Prostate gland (tissue), 2 donors: ENCODE results near the gene LTC4S.
"Not testable (repeated sequence)": the region's sequence is repeated elsewhere in the genome, so short reads cannot be mapped to it uniquely, and the experiment has no call there.

ENCODE experiments used
- POLR2A ChIP-seq: fragments of 450-650 bp; IDR thresholded peaks from one replicate; pipeline ENCODE4 v1.6.1; 2016; ENCODE audit warnings: antibody characterized with exemption, mild to moderate bottlenecking
- TF ChIP-seq, protein P1 (sequence below), 4 experiments: fragments of 200-600 bp in 2 of 4; fragments of 450-650 bp in 2 of 4; sonication (generic) in 2 of 4; IDR thresholded peaks; 1 replicate in 3 of 4; 2 replicates in 1 of 4; pipeline ENCODE4 v1.5.1; 2016 to 2019; ENCODE audit warnings: antibody characterized with exemption in 4 of 4, mild to moderate bottlenecking in 2 of 4, moderate library complexity in 2 of 4

DNA sequence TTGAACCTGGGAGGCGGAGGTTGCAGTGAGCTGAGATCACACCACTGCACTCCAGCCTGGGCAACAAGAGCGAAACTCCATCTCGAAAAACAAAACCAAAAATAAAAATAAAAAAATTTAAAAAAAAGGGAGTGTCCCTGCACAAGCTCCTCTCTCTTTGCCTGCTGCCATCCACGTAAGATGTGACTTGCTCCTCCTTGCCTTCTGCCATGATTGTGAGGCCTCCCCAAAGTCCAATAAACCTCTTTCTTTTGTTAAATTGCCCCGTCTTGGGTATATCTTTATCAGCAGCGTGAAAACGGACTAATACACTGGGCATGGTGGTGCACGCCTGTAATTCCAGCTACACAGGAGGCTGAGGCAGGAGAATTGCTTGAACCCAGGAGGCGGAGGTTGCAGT is 4.5 kb upstream of the LTC4S start:
- TF ChIP-seq, protein P1, sequence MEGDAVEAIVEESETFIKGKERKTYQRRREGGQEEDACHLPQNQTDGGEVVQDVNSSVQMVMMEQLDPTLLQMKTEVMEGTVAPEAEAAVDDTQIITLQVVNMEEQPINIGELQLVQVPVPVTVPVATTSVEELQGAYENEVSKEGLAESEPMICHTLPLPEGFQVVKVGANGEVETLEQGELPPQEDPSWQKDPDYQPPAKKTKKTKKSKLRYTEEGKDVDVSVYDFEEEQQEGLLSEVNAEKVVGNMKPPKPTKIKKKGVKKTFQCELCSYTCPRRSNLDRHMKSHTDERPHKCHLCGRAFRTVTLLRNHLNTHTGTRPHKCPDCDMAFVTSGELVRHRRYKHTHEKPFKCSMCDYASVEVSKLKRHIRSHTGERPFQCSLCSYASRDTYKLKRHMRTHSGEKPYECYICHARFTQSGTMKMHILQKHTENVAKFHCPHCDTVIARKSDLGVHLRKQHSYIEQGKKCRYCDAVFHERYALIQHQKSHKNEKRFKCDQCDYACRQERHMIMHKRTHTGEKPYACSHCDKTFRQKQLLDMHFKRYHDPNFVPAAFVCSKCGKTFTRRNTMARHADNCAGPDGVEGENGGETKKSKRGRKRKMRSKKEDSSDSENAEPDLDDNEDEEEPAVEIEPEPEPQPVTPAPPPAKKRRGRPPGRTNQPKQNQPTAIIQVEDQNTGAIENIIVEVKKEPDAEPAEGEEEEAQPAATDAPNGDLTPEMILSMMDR (IDR thresholded peaks at IDR 0.05), result not testable (repeated sequence)
- not testable (repeated sequence) for TF ChIP-seq POLR2A
